ENCODE data around the gene TSEN34.

DNA sequence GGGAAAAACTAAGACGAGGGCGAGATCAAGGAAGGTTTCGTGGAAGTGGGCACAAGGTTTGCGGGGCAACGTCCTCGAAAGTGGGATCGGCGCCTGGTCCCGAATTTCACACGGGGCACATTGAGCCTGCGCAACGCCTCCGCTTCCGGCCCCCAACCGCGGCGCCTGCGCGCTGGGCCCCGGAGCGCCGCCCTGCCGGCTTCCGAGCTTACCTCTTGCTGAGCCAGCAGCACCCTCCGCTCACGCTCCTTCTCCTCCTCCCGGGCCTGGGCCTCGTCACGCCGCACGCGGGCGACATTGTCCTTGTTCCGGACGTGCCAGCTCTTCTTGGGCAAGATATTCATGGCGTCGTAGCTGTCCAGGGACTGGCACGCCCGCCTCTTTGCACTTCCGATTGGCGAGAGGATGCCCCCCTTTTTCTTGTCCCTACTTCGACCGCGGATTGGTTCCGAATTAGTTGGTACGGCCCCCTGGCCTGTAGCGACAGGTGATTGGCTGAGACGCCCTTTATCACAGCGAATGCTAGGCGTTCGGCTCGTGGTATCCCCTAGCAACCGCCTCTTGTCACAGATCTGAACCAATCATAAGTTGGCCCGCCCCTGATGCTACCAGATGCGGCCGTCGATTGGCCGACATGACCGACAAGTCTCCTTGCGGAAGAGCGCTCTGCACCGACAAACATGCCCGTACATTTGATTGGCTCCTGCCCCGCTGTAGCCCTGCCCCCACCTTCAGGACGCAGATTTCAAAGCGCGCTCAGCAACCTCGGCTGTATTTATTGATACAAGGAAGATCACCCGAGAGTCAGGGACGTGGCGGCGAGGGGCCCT is 31.5 kb upstream of the TSEN34 start, which contains the start of gene LENG1:
- TF ChIP-seq, protein P1, sequence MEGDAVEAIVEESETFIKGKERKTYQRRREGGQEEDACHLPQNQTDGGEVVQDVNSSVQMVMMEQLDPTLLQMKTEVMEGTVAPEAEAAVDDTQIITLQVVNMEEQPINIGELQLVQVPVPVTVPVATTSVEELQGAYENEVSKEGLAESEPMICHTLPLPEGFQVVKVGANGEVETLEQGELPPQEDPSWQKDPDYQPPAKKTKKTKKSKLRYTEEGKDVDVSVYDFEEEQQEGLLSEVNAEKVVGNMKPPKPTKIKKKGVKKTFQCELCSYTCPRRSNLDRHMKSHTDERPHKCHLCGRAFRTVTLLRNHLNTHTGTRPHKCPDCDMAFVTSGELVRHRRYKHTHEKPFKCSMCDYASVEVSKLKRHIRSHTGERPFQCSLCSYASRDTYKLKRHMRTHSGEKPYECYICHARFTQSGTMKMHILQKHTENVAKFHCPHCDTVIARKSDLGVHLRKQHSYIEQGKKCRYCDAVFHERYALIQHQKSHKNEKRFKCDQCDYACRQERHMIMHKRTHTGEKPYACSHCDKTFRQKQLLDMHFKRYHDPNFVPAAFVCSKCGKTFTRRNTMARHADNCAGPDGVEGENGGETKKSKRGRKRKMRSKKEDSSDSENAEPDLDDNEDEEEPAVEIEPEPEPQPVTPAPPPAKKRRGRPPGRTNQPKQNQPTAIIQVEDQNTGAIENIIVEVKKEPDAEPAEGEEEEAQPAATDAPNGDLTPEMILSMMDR (IDR thresholded peaks at IDR 0.05 in 4 of 5, conservative IDR thresholded peaks at IDR 0.05 in 1 of 5) = peak in 4 of 5 experiments; percentile 31 to 43 (median 37)
- TF ChIP-seq POLR2A (IDR thresholded peaks at IDR 0.05) = peak; percentile 68 to 80
